Gastroesophageal sphincter (tissue), 3 donors: ENCODE data around the gene IPCEF1.

Experiments used
- POLR2A ChIP-seq, 2 donors: fragments of 450-650 bp; IDR thresholded peaks; one replicate each; pipeline ENCODE4 v1.6.1; 2017; ENCODE audit warnings: antibody characterized with exemption in 2 of 2, mild to moderate bottlenecking in 2 of 2, moderate library complexity in 1 of 2
- TF ChIP-seq, protein P1 (sequence below), 4 experiments: fragments of 200-600 bp in 2 of 4; fragments of 450-650 bp in 2 of 4; sonication (generic) in 1 of 4; IDR thresholded peaks; one replicate each; pipeline ENCODE4 v1.5.1; 2017 to 2019; ENCODE audit warnings: antibody characterized with exemption in 4 of 4, mild to moderate bottlenecking in 2 of 4, moderate library complexity in 2 of 4

DNA sequence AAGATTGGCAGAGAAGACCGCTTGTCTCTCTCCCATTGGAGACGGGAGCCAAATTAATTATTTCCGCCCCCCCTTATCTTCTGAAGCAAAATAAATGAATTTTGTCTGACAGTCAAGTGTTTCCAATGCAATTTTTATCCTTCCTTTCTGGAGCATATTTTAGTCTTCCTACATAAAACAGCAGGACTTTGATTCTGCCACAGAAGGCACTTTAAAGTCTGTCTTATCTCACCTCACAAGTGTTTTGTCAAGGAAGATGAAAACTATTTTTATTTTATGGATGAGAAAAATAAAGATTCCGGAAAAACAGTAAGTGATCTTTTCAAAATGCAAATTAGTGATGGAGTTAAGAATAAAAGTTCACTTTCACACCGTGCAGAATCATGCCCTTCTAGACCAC lies 177.2 kb downstream of the IPCEF1 start:
- TF ChIP-seq, protein P1, sequence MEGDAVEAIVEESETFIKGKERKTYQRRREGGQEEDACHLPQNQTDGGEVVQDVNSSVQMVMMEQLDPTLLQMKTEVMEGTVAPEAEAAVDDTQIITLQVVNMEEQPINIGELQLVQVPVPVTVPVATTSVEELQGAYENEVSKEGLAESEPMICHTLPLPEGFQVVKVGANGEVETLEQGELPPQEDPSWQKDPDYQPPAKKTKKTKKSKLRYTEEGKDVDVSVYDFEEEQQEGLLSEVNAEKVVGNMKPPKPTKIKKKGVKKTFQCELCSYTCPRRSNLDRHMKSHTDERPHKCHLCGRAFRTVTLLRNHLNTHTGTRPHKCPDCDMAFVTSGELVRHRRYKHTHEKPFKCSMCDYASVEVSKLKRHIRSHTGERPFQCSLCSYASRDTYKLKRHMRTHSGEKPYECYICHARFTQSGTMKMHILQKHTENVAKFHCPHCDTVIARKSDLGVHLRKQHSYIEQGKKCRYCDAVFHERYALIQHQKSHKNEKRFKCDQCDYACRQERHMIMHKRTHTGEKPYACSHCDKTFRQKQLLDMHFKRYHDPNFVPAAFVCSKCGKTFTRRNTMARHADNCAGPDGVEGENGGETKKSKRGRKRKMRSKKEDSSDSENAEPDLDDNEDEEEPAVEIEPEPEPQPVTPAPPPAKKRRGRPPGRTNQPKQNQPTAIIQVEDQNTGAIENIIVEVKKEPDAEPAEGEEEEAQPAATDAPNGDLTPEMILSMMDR (IDR thresholded peaks at IDR 0.05) = no peak
- TF ChIP-seq POLR2A (IDR thresholded peaks at IDR 0.05) = no peak
